Activated naive CD4-positive, alpha-beta T cell treated with Interleukin-2 at 50 U/mL for 16 hours (primary cell): ENCODE data around the gene SPOP.
A peak's percentile ranks its signal among the peaks of the same experiment; 100 is the strongest.

Experiments used
- DNase-seq: peaks from one replicate; pipeline ENCODE4 v3.0.0-alpha.2; 2020

Gene SPOP

GRCh38 chr17:49582789-49583188, 95.1 kb downstream of the SPOP start:
- DNase-seq, result no peak

- no peak for DNase-seq
Observed at GRCh38 chr17:49582055-49582722, 95.7 kb downstream of the SPOP start.

GRCh38 chr17:49581648-49581998, 96.3 kb downstream of the SPOP start:
- no peak for DNase-seq

GRCh38 chr17:49580981-49581647, 96.8 kb downstream of the SPOP start:
- no peak for DNase-seq

- no peak for DNase-seq
Observed at GRCh38 chr17:49580055-49580721, 97.7 kb downstream of the SPOP start.

GRCh38 chr17:49579522-49579921, 98.4 kb downstream of the SPOP start:
- DNase-seq, result no peak

- DNase-seq, result no peak
Observed at GRCh38 chr17:49578952-49579500, 98.9 kb downstream of the SPOP start.

GRCh38 chr17:49578414-49578813, 99.5 kb downstream of the SPOP start:
- no peak for DNase-seq

GRCh38 chr17:49577963-49578362, 99.9 kb downstream of the SPOP start:
- no peak for DNase-seq

- no peak for DNase-seq
Observed at GRCh38 chr17:49577650-49577934, 100.3 kb downstream of the SPOP start.

- no peak for DNase-seq
Observed at GRCh38 chr17:49576917-49577649, 100.8 kb downstream of the SPOP start.

- no peak for DNase-seq
Observed at GRCh38 chr17:49576088-49576916, 101.6 kb downstream of the SPOP start.

GRCh38 chr17:49575679-49576087, 102.2 kb downstream of the SPOP start, which contains the start of gene NXPH3:
Gene NXPH3 (plus strand): TSS chr17:49575871. CDS start chr17:49576220, 349 bp downstream.
- peak; percentile 68 for DNase-seq

GRCh38 chr17:49574945-49575678, 102.8 kb downstream of the SPOP start:
- DNase-seq, result no peak

- DNase-seq, result no peak
Observed at GRCh38 chr17:49574323-49574781, 103.5 kb downstream of the SPOP start.

- DNase-seq, result no peak
Observed at GRCh38 chr17:49573510-49574322, 104.2 kb downstream of the SPOP start.

- DNase-seq, result no peak
Observed at GRCh38 chr17:49572806-49573420, 105.0 kb downstream of the SPOP start.

GRCh38 chr17:49572226-49572625, 105.7 kb downstream of the SPOP start:
- DNase-seq, result no peak

- no peak for DNase-seq
Observed at GRCh38 chr17:49571764-49572163, 106.1 kb downstream of the SPOP start.

GRCh38 chr17:49571283-49571682, 106.6 kb downstream of the SPOP start:
- DNase-seq, result no peak
